Neural cell (in vitro differentiated cells): ENCODE measurements around the gene NRG3. TPM values are rescaled to one million over a fixed set of nuclear protein-coding genes. Genes with fewer than 3 reads are reported as not detected.

Experiments used
- H2AFZ ChIP-seq: fragments of 200-600, 300-800 bp; sonication (generic), shearing (Covaris generic); 2 replicates; pipeline ENCODE4 v1.6.0; 2014; ENCODE audit warnings: low read depth, mild to moderate bottlenecking, antibody characterized with exemption, low read length, moderate library complexity
- H3F3A ChIP-seq: fragments of 200-600 bp; shearing (Covaris generic); 2 replicates; pipeline ENCODE4 v1.6.1; 2016; ENCODE audit warnings: mild to moderate bottlenecking, moderate library complexity, mixed read lengths, antibody characterized with exemption, low read length; ENCODE audit not compliant: insufficient read depth, poor library complexity, severe bottlenecking
- H3K27ac ChIP-seq: fragments of 200-600, 300-800 bp; sonication (generic), shearing (Covaris generic); 2 replicates; pipeline ENCODE4 v1.5.1; 2014; ENCODE audit warnings: mild to moderate bottlenecking, low read length, moderate library complexity
- H3K27me3 ChIP-seq: fragments of 300-800, 200-600 bp; sonication (generic), shearing (Covaris generic); 2 replicates; pipeline ENCODE4 v1.6.0; 2014; ENCODE audit warnings: mild to moderate bottlenecking, low read depth, low read length, moderate library complexity; ENCODE audit not compliant: insufficient read depth
- H3K36me3 ChIP-seq: fragments of 300-800, 200-600 bp; sonication (generic), shearing (Covaris generic); 2 replicates; pipeline ENCODE4 v1.5.1; 2014; ENCODE audit warnings: mild to moderate bottlenecking, antibody characterized with exemption, low read length, moderate library complexity; ENCODE audit not compliant: insufficient read depth
- H3K4me2 ChIP-seq: fragments of 300-800, 200-600 bp; sonication (generic), shearing (Covaris generic); 2 replicates; pipeline ENCODE4 v1.6.0; 2014; ENCODE audit warnings: mild to moderate bottlenecking, low read length
- H3K4me3 ChIP-seq: fragments of 300-800, 200-600 bp; sonication (generic), shearing (Covaris generic); 2 replicates; pipeline ENCODE4 v1.5.1; 2014; ENCODE audit warnings: mild to moderate bottlenecking, low read length, moderate library complexity
- H3K79me2 ChIP-seq: fragments of 200-600 bp; shearing (Covaris generic); replicated peaks from 2 replicates; pipeline ENCODE4 v1.6.0; 2014; ENCODE audit warnings: mild to moderate bottlenecking, low read length, moderate library complexity; ENCODE audit not compliant: insufficient read depth
- H3K9ac ChIP-seq: fragments of 300-800, 200-600 bp; sonication (generic), shearing (Covaris generic); 2 replicates; pipeline ENCODE4 v1.6.1; 2016; ENCODE audit warnings: mild to moderate bottlenecking, low read length, mixed read lengths
- H3K9me2 ChIP-seq: fragments of 200-600 bp; shearing (Covaris generic); 2 replicates; pipeline ENCODE4 v1.6.1; 2016; ENCODE audit warnings: mild to moderate bottlenecking, low read length, mixed read lengths; ENCODE audit not compliant: insufficient read depth
- H3K9me3 ChIP-seq: fragments of 200-600, 300-800 bp; sonication (generic), shearing (Covaris generic); 2 replicates; pipeline ENCODE4 v1.6.1; 2016; ENCODE audit warnings: mild to moderate bottlenecking, mixed run types, low read length, moderate library complexity, mixed read lengths
- H4K20me1 ChIP-seq: fragments of 200-600 bp; shearing (Covaris generic); 2 replicates; pipeline ENCODE4 v1.6.1; 2016; ENCODE audit warnings: mild to moderate bottlenecking, mixed run types; ENCODE audit not compliant: insufficient read depth
- CTCF ChIP-seq: fragments of 450-650 bp; IDR thresholded peaks from 2 replicates; pipeline ENCODE4 v1.5.1; 2014; ENCODE audit warnings: antibody characterized with exemption, mild to moderate bottlenecking, moderate library complexity; ENCODE audit not compliant: poor library complexity, severe bottlenecking
- EP300 ChIP-seq: fragments of 450-650 bp; conservative IDR thresholded peaks from 2 replicates; pipeline ENCODE4 v1.6.1; 2014; ENCODE audit warnings: antibody characterized with exemption, mild to moderate bottlenecking, moderate library complexity; ENCODE audit not compliant: poor library complexity, severe bottlenecking
- EZH2 ChIP-seq: fragments of 200-600, 300-800 bp; shearing (Covaris generic), sonication (generic); IDR thresholded peaks from 2 replicates; pipeline ENCODE4 v1.6.1; 2014; ENCODE audit warnings: antibody characterized with exemption, low read length, borderline replicate concordance, mild to moderate bottlenecking; ENCODE audit not compliant: insufficient read depth, poor library complexity, severe bottlenecking
- MXI1 ChIP-seq: fragments of 450-650 bp; conservative IDR thresholded peaks from 2 replicates; pipeline ENCODE4 v1.6.1; 2014; ENCODE audit warnings: antibody characterized with exemption, mild to moderate bottlenecking; ENCODE audit not compliant: poor library complexity, severe bottlenecking
- POLR2AphosphoS5 ChIP-seq: IDR thresholded peaks from 2 replicates; pipeline ENCODE4 v1.6.1; 2012
- RAD21 ChIP-seq: fragments of 450-650 bp; conservative IDR thresholded peaks from 2 replicates; pipeline ENCODE4 v1.6.1; 2014; ENCODE audit warnings: antibody characterized with exemption, mild to moderate bottlenecking, moderate library complexity
- REST ChIP-seq: IDR thresholded peaks from 2 replicates; pipeline ENCODE4 v1.6.1; 2012; ENCODE audit warnings: borderline replicate concordance
- SMC3 ChIP-seq: fragments of 450-650 bp; conservative IDR thresholded peaks from 2 replicates; pipeline ENCODE4 v1.6.1; 2014; ENCODE audit warnings: antibody characterized with exemption, mild to moderate bottlenecking, moderate library complexity; ENCODE audit not compliant: poor library complexity
- TAF1 ChIP-seq: IDR thresholded peaks from 2 replicates; pipeline ENCODE4 v1.6.1; 2012; ENCODE audit warnings: low read depth
- polyA plus RNA-seq: library from polyadenylated mRNA; depleted of rRNA; stranded (reverse); fragments of >200 nt; gene quantifications from 2 replicates; pipeline ENCODE4 v1.2.3, GENCODE V29; 2014

NRG3 gene
- polyA plus RNA-seq, 1 donor from 2014 or later: 14.0 TPM

- Histone ChIP-seq H3K4me3 (no peak overlapping the region), H3K9me3 (no peaks in the 10 kb centered on the region), H3K27me3 (no peaks in the 10 kb centered on the region), H3K27ac (no peak overlapping the region), H3K4me2 (no peak overlapping the region), H3K79me2 (no peaks in the 10 kb centered on the region), H4K20me1 (no peaks in the 10 kb centered on the region), H3K9ac (no peak overlapping the region), H3K36me3 (no peaks in the 10 kb centered on the region), H3K9me2 (no peaks in the 10 kb centered on the region), H3F3A (no peaks in the 10 kb centered on the region), H2AFZ (no peak overlapping the region)
- TF ChIP-seq RAD21 (no peak), CTCF (no peak), SMC3 (no peak)
Observed at GRCh38 chr10:82452046-82452445, 577.1 kb downstream of the NRG3 start.

- H3K9me2 ChIP-seq: no peaks in the 10 kb centered on the region
- H4K20me1 ChIP-seq: no peaks in the 10 kb centered on the region
- H3K4me2 ChIP-seq: no peak overlapping the region
- no peaks in the 10 kb centered on the region for H3K9me3 ChIP-seq
- no peak overlapping the region for H3K9ac ChIP-seq
- TF ChIP-seq CTCF (no peak), EZH2 (no peak), REST (no peak), POLR2AphosphoS5 (no peak), EP300 (no peak), TAF1 (no peak), MXI1 (no peak), SMC3 (no peak)
- no peak overlapping the region for H2AFZ ChIP-seq
- no peak overlapping the region for H3K4me3 ChIP-seq
- no peak overlapping the region for H3K27ac ChIP-seq
- no peaks in the 10 kb centered on the region for H3K79me2 ChIP-seq
- H3K27me3 ChIP-seq: no peaks in the 10 kb centered on the region
- H3K36me3 ChIP-seq: no peaks in the 10 kb centered on the region
- H3F3A ChIP-seq: no peaks in the 10 kb centered on the region
Observed at GRCh38 chr10:82452676-82453075, 577.7 kb downstream of the NRG3 start.
